Sigmoid colon (tissue), 7 donors: ENCODE measurements around the gene PRTN3. TPM values are rescaled to one million over a fixed set of nuclear protein-coding genes. Genes with fewer than 3 reads are reported as not detected.

ENCODE experiments used
- DNase-seq: peaks from one replicate; pipeline ENCODE4 v3.0.0-alpha.2; 2019
- H3K27ac ChIP-seq, 4 donors: fragments of 200-600 bp; sonication (generic); one replicate each; pipeline ENCODE4 v1.5.1; 2016 to 2019; ENCODE audit warnings: mild to moderate bottlenecking in 1 of 4
- H3K27me3 ChIP-seq, 3 donors: fragments of 200-600 bp; sonication (generic); one replicate each; pipeline ENCODE4 v1.5.1; 2019; ENCODE audit warnings: mild to moderate bottlenecking in 1 of 3
- H3K36me3 ChIP-seq, 4 donors: fragments of 200-600 bp; sonication (generic); one replicate each; pipeline ENCODE4 v1.5.1; 2016 to 2019
- H3K4me1 ChIP-seq, 4 donors: fragments of 200-600 bp; sonication (generic); one replicate each; pipeline ENCODE4 v1.5.1; 2017 to 2019
- H3K4me3 ChIP-seq, 4 donors: fragments of 200-600 bp; sonication (generic); one replicate each; pipeline ENCODE4 v1.5.1; 2017 to 2019; ENCODE audit warnings: mild to moderate bottlenecking in 2 of 4, moderate library complexity in 1 of 4
- H3K9me3 ChIP-seq, 4 donors: fragments of 200-600 bp in 3 of 4; sonication (generic) in 3 of 4; one replicate each; pipeline versions ENCODE4 v1.5.1 to v1.6.1; 2013 to 2019
- CTCF ChIP-seq, 4 experiments: fragments of 450-650 bp in 3 of 4; fragments of 200-600 bp in 1 of 4; IDR thresholded peaks; one replicate each; pipeline ENCODE4 v1.5.1; 2016 to 2019; ENCODE audit warnings: antibody characterized with exemption in 4 of 4, mild to moderate bottlenecking in 3 of 4, moderate library complexity in 2 of 4
- EP300 ChIP-seq, 4 donors: sonication (generic); formaldehyde crosslinking; IDR thresholded peaks; one replicate each; pipeline ENCODE4 v1.6.1; 2017; ENCODE audit warnings: antibody characterized with exemption in 4 of 4
- POLR2A ChIP-seq, 2 donors: fragments of 450-650 bp; IDR thresholded peaks; one replicate each; pipeline ENCODE4 v1.6.1; 2016; ENCODE audit warnings: antibody characterized with exemption in 2 of 2, mild to moderate bottlenecking in 2 of 2, moderate library complexity in 2 of 2
- POLR2AphosphoS5 ChIP-seq, 4 donors: sonication (generic); formaldehyde crosslinking; IDR thresholded peaks; one replicate each; pipeline ENCODE4 v1.6.1; 2017; ENCODE audit warnings: antibody characterized with exemption in 4 of 4
- WGBS, 2 donors: extraction: QIAGEN DNeasy Blood & Tissue Kit; methylation state at CpG; one replicate each; pipeline ENCODE4 v1.1.7; 2013; 5-methylcytosine and 5-hydroxymethylcytosine counted together
- intact Hi-C: fragments of 100-400 bp; cut with DNase I; formaldehyde crosslinking; loops from one replicate; pipeline ENCODE4 v1.15.1; 2023
- polyA plus RNA-seq, 3 donors: library from polyadenylated mRNA; stranded (reverse); fragments of 200-250 nt; gene quantifications; one replicate each; pipeline ENCODE4 v1.2.3, GENCODE V29; 2013
- total RNA-seq, 4 donors: library from RNA; depleted of rRNA; stranded (reverse); fragments of >200 nt; gene quantifications; one replicate each; pipeline ENCODE4 v1.1.0, GENCODE V29; 2016
- donor health status: healthy with polysubstance abuse.
- donor health status: Bipolar disorder and iron deficiency.
- donor health status: healthy.

Gene PRTN3
- total and polyA plus RNA-seq, 7 donors, result not detected

GRCh38 chr19:804419-805165 lies 36.2 kb upstream of the PRTN3 start:
- 94% methylated on average over 53 of the region's 53 CpGs for WGBS, 2 donors
- TF ChIP-seq CTCF (IDR thresholded peaks at IDR 0.05), result no peak
- TF ChIP-seq POLR2AphosphoS5 (IDR thresholded peaks at IDR 0.05), result no peak
- TF ChIP-seq EP300 (IDR thresholded peaks at IDR 0.05), result no peak
- no peak for TF ChIP-seq POLR2A (IDR thresholded peaks at IDR 0.05)
- H3K4me1 ChIP-seq, result peaks cover 0 to 46% (median 42%) of the 10 kb centered on the region in 4 donors
- intact Hi-C loops, result no loop called here
- H3K27me3 ChIP-seq, result no peaks in the 10 kb centered on the region
- no peaks in the 10 kb centered on the region for H3K9me3 ChIP-seq
- H3K4me3 ChIP-seq, result no peak overlapping the region
- no peak for DNase-seq
- no peak overlapping the region for H3K27ac ChIP-seq
- peaks cover 43 to 71% (median 56%) of the 10 kb centered on the region in 4 donors for H3K36me3 ChIP-seq

GRCh38 chr19:805166-805551 lies 35.6 kb upstream of the PRTN3 start:
- DNase-seq, result no peak
- intact Hi-C loops, result no loop called here
- no peak overlapping the region for H3K4me3 ChIP-seq
- peaks cover 49 to 74% (median 61%) of the 10 kb centered on the region in 4 donors for H3K36me3 ChIP-seq
- no peaks in the 10 kb centered on the region for H3K27me3 ChIP-seq
- no peak overlapping the region for H3K27ac ChIP-seq
- 91 to 93% methylated on average over 33 of the region's 33 CpGs for WGBS, 2 donors
- peaks cover 0 to 40% (median 36%) of the 10 kb centered on the region in 4 donors for H3K4me1 ChIP-seq
- no peaks in the 10 kb centered on the region for H3K9me3 ChIP-seq
- TF ChIP-seq POLR2AphosphoS5 (IDR thresholded peaks at IDR 0.05), result no peak
- TF ChIP-seq CTCF (IDR thresholded peaks at IDR 0.05), result no peak
- TF ChIP-seq POLR2A (IDR thresholded peaks at IDR 0.05), result no peak
- no peak for TF ChIP-seq EP300 (IDR thresholded peaks at IDR 0.05)

GRCh38 chr19:805600-806550 lies 34.9 kb upstream of the PRTN3 start:
- TF ChIP-seq POLR2A (IDR thresholded peaks at IDR 0.05) (no peak), EP300 (IDR thresholded peaks at IDR 0.05) (no peak), CTCF (IDR thresholded peaks at IDR 0.05) (no peak), POLR2AphosphoS5 (IDR thresholded peaks at IDR 0.05) (no peak)
- DNase-seq, result no peak
- H3K4me1 ChIP-seq, result peaks cover 0 to 33% (median 29%) of the 10 kb centered on the region in 4 donors

GRCh38 chr19:806815-807421 lies 33.9 kb upstream of the PRTN3 start:
- WGBS, 2 donors, result 90 to 92% methylated on average over 34 of the region's 34 CpGs
- H3K36me3 ChIP-seq, result peaks cover 61 to 86% (median 78%) of the 10 kb centered on the region in 4 donors
- TF ChIP-seq POLR2AphosphoS5 (IDR thresholded peaks at IDR 0.05), result no peak
- TF ChIP-seq POLR2A (IDR thresholded peaks at IDR 0.05), result no peak
- TF ChIP-seq CTCF (IDR thresholded peaks at IDR 0.05), result no peak
- TF ChIP-seq EP300 (IDR thresholded peaks at IDR 0.05), result no peak
- H3K27ac ChIP-seq, result no peak overlapping the region
- H3K9me3 ChIP-seq, result no peaks in the 10 kb centered on the region
- H3K4me3 ChIP-seq, result no peak overlapping the region
- intact Hi-C loops, result no loop called here
- H3K4me1 ChIP-seq, result peaks cover 0 to 23% (median 18%) of the 10 kb centered on the region in 4 donors
- DNase-seq, result no peak
- no peaks in the 10 kb centered on the region for H3K27me3 ChIP-seq

More at GRCh38 chr19:805600-806550, 34.9 kb upstream of the PRTN3 start:
- WGBS, 2 donors, result 93 to 94% methylated on average over 93 of the region's 93 CpGs
- Histone ChIP-seq H3K36me3 (peaks cover 54 to 76% (median 69%) of the 10 kb centered on the region in 4 donors), H3K27me3 (no peaks in the 10 kb centered on the region), H3K27ac (no peak overlapping the region), H3K4me3 (no peak overlapping the region), H3K9me3 (no peaks in the 10 kb centered on the region)
- intact Hi-C loops, result no loop called here
